CD4-positive, alpha-beta T cell (primary cell): Measurements from ENCODE around the gene KCNMA1. TPM values are rescaled to one million over a fixed set of nuclear protein-coding genes. Genes with fewer than 3 reads are reported as not detected.

Source experiments
- ATAC-seq: fragments of 200-7000 bp; cut with Tn5 transposase; one replicate; pipeline ENCODE4 v1.10.0; 2022; ENCODE audit warnings: mild to moderate bottlenecking; ENCODE audit not compliant: poor library complexity
- CTCF ChIA-PET: fragments of 350-600 bp; sonication (Branson Sonifier 250); formaldehyde crosslinking; loops from one replicate; lab custom pipeline; 2021; ENCODE audit warnings: antibody characterized with exemption, inconsistent platforms; lab: Charles Lee
- POLR2A ChIA-PET: fragments of 350-600 bp; sonication (Branson Sonifier 250); formaldehyde crosslinking; loops from one replicate; lab custom pipeline; 2021; ENCODE audit warnings: antibody characterized with exemption, inconsistent platforms; lab: Charles Lee
- DNase-seq, 14 experiments: peaks; one replicate each; pipeline ENCODE4 v3.0.0-alpha.2; 2013 to 2020; ENCODE audit warnings: mixed read lengths in 2 of 14
- H3K27ac ChIP-seq, 2 donors: one replicate each; pipeline versions ENCODE4 v1.5.1 to v1.7.0; 2013; ENCODE audit warnings: low read length in 2 of 2, low read depth in 1 of 2, mild to moderate bottlenecking in 1 of 2
- H3K27me3 ChIP-seq, 2 experiments: 1 replicate in 1 of 2; 2 replicates in 1 of 2; pipeline versions ENCODE4 v1.6.1 to v1.7.0; 2013; ENCODE audit warnings: low read length in 2 of 2, control low read depth in 1 of 2, mild to moderate bottlenecking in 1 of 2, moderate library complexity in 1 of 2; ENCODE audit not compliant: insufficient read depth in 2 of 2, control insufficient read depth in 1 of 2
- H3K36me3 ChIP-seq: one replicate; pipeline ENCODE4 v1.6.1; 2013; ENCODE audit warnings: low read length, control low read depth; ENCODE audit not compliant: insufficient read depth
- H3K4me1 ChIP-seq: one replicate; pipeline ENCODE4 v1.6.1; 2013; ENCODE audit warnings: low read length, control low read depth; ENCODE audit not compliant: insufficient read depth
- H3K4me3 ChIP-seq: one replicate; pipeline ENCODE4 v1.5.1; 2013; ENCODE audit warnings: mild to moderate bottlenecking, low read length, moderate library complexity
- H3K9me3 ChIP-seq, 2 experiments: 1 replicate in 1 of 2; 2 replicates in 1 of 2; pipeline versions ENCODE4 v1.6.1 to v1.7.0; 2013; ENCODE audit warnings: low read length in 2 of 2, mild to moderate bottlenecking in 2 of 2, control low read depth in 1 of 2, moderate library complexity in 1 of 2; ENCODE audit not compliant: control insufficient read depth in 1 of 2, insufficient read depth in 1 of 2
- H3K27ac Mint-ChIP-seq: one replicate; pipeline ENCODE4 v1.8.0; 2020; ENCODE audit warnings: mixed read lengths
- H3K27me3 Mint-ChIP-seq: one replicate; pipeline ENCODE4 v1.8.0; 2021; ENCODE audit warnings: mixed read lengths
- H3K36me3 Mint-ChIP-seq: one replicate; pipeline ENCODE4 v1.8.0; 2021; ENCODE audit warnings: low read depth, mixed read lengths
- H3K4me1 Mint-ChIP-seq: one replicate; pipeline ENCODE4 v1.8.0; 2021; ENCODE audit warnings: low read depth, mixed read lengths
- H3K4me3 Mint-ChIP-seq: one replicate; pipeline ENCODE4 v1.8.0; 2020; ENCODE audit warnings: mild to moderate bottlenecking, mixed read lengths
- H3K9me3 Mint-ChIP-seq: one replicate; pipeline ENCODE4 v1.8.0; 2020; ENCODE audit warnings: mixed read lengths
- intact Hi-C, 2 experiments: fragments of 100-400 bp; cut with DNase I in 1 of 2; cut with micrococcal nuclease in 1 of 2; formaldehyde crosslinking; loops; one replicate each; pipeline versions ENCODE4 v1.15.1 to v1.9.0; 2023 to 2025; cut with DNase I, micrococcal nuclease
- total RNA-seq, 174 experiments: library from RNA in 2 of 174; stranded (reverse) in 2 of 174; gene quantifications; one replicate each; pipeline ENCODE4 v1.2.3 and lab custom pipeline; 2021 to 2026
- TF ChIP-seq, protein P1 (sequence below): fragments of 200-600 bp; IDR thresholded peaks from one replicate; pipeline ENCODE4 v1.8.0; 2022; ENCODE audit warnings: antibody characterized with exemption, mild to moderate bottlenecking

KCNMA1 gene
- total RNA-seq, 2 experiments from 2014 or later: not detected

DNA sequence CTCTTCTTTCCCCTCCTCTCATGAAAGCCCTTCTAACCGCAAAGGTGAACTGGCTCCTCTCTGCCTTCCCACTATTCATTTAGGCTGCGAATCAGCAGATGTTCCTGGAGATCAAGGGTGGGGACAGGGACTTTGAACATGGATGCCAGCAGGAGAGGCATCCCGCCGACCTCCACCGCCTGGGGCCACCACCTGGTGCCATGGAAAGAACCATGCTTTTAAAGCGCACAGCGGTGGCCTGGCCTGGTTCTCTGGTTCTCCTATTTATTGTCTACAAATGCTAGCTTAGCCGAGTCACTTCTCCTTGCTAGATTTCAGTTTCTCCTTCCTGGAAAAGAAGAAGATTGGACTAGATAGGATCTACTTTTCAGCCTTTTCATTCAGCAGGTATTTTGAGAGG is 43.2 kb upstream of the KCNMA1 start:
- peaks cover 0 to 2% of the 10 kb centered on the region in 2 experiments for H3K27me3 ChIP-seq
- no peak overlapping the region for H3K27ac ChIP-seq
- CTCF ChIA-PET: no interaction called here
- POLR2A ChIA-PET: no interaction called here
- Mint-ChIP-seq H3K4me3 (no peak overlapping the region), H3K36me3 (no peaks in the 10 kb centered on the region), H3K27me3 (peaks cover 32% of the 10 kb centered on the region), H3K27ac (no peak overlapping the region), H3K9me3 (no peaks in the 10 kb centered on the region), H3K4me1 (no peaks in the 10 kb centered on the region)
- no peaks in the 10 kb centered on the region for H3K36me3 ChIP-seq
- intact Hi-C loops: no loop called here
- no peak for ATAC-seq
- DNase-seq: no peak
- H3K4me1 ChIP-seq: no peaks in the 10 kb centered on the region
- no peak overlapping the region for H3K4me3 ChIP-seq
- no peaks in the 10 kb centered on the region for H3K9me3 ChIP-seq
- TF ChIP-seq, protein P1, sequence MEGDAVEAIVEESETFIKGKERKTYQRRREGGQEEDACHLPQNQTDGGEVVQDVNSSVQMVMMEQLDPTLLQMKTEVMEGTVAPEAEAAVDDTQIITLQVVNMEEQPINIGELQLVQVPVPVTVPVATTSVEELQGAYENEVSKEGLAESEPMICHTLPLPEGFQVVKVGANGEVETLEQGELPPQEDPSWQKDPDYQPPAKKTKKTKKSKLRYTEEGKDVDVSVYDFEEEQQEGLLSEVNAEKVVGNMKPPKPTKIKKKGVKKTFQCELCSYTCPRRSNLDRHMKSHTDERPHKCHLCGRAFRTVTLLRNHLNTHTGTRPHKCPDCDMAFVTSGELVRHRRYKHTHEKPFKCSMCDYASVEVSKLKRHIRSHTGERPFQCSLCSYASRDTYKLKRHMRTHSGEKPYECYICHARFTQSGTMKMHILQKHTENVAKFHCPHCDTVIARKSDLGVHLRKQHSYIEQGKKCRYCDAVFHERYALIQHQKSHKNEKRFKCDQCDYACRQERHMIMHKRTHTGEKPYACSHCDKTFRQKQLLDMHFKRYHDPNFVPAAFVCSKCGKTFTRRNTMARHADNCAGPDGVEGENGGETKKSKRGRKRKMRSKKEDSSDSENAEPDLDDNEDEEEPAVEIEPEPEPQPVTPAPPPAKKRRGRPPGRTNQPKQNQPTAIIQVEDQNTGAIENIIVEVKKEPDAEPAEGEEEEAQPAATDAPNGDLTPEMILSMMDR: no peak

GRCh38 chr10:77680065-77680464 is 42.5 kb upstream of the KCNMA1 start:
- H3K36me3 ChIP-seq: no peaks in the 10 kb centered on the region
- ChIA-PET CTCF (no interaction called here), POLR2A (no interaction called here)
- TF ChIP-seq, protein P1: no peak
- H3K27ac ChIP-seq: no peak overlapping the region
- Mint-ChIP-seq H3K9me3 (no peaks in the 10 kb centered on the region), H3K4me3 (no peak overlapping the region), H3K27me3 (peaks cover 26% of the 10 kb centered on the region), H3K4me1 (no peaks in the 10 kb centered on the region), H3K27ac (no peak overlapping the region), H3K36me3 (no peaks in the 10 kb centered on the region)
- H3K27me3 ChIP-seq: peaks cover 0 to 2% of the 10 kb centered on the region in 2 experiments
- H3K9me3 ChIP-seq: no peaks in the 10 kb centered on the region
- no peak for ATAC-seq
- no peaks in the 10 kb centered on the region for H3K4me1 ChIP-seq
- DNase-seq: no peak
- no peak overlapping the region for H3K4me3 ChIP-seq
- intact Hi-C loops: no loop called here

DNA sequence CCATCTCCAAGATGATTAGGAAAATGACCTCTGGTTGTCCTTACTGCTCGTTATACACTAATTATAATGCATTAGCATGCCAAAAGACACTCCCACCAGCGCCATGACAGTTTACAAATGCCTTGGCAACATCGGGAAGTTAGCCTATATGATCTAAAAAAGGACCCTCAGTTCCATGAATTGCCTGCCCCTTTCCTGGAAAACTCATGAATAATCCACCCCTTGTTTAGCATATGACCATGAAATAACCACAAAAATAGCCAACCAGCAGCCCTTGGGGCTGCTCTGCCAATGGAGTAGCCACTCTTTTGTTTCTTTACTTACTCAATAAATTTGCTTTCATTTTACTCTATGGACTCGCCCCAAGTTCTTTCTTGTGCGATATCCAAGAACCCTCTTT is 41.6 kb upstream of the KCNMA1 start:
- H3K36me3 ChIP-seq: no peaks in the 10 kb centered on the region
- TF ChIP-seq, protein P1: no peak
- peaks cover 0 to 2% of the 10 kb centered on the region in 2 experiments for H3K27me3 ChIP-seq
- no peaks in the 10 kb centered on the region for H3K36me3 Mint-ChIP-seq
- no peak overlapping the region for H3K27ac Mint-ChIP-seq
- no peak for DNase-seq
- H3K9me3 Mint-ChIP-seq: no peaks in the 10 kb centered on the region
- POLR2A ChIA-PET: no interaction called here
- H3K27me3 Mint-ChIP-seq: peaks cover 19% of the 10 kb centered on the region
- CTCF ChIA-PET: no interaction called here
- H3K4me3 ChIP-seq: no peak overlapping the region
- no peaks in the 10 kb centered on the region for H3K9me3 ChIP-seq
- no peak overlapping the region for H3K27ac ChIP-seq
- no peak for ATAC-seq
- no peaks in the 10 kb centered on the region for H3K4me1 Mint-ChIP-seq
- H3K4me3 Mint-ChIP-seq: no peak overlapping the region
- H3K4me1 ChIP-seq: no peaks in the 10 kb centered on the region
- intact Hi-C loops: no loop called here
